Activated T-helper 17 cell treated with anti-CD3 and anti-CD28 coated beads, Interleukin-2, amount 50 U/mL, for 72 hours (primary cell): ENCODE measurements around the gene OTUD5. TPM values are rescaled to one million over a fixed set of nuclear protein-coding genes. Genes with fewer than 3 reads are reported as not detected.

Source experiments
- ATAC-seq: fragments of 150-1000 bp; cut with Tn5 transposase; replicated peaks from 2 replicates; pipeline ENCODE4 v1.10.0; 2021; ENCODE audit warnings: mild to moderate bottlenecking, moderate library complexity
- H3K27ac Mint-ChIP-seq: one replicate; pipeline ENCODE4 v1.8.0; 2022; ENCODE audit warnings: mixed read lengths
- H3K27me3 Mint-ChIP-seq: one replicate; pipeline ENCODE4 v1.8.0; 2022; ENCODE audit warnings: mixed read lengths
- H3K36me3 Mint-ChIP-seq: one replicate; pipeline ENCODE4 v1.8.0; 2022; ENCODE audit warnings: low read depth, mild to moderate bottlenecking, mixed read lengths
- H3K4me1 Mint-ChIP-seq: one replicate; pipeline ENCODE4 v1.8.0; 2022; ENCODE audit warnings: mixed read lengths
- H3K4me3 Mint-ChIP-seq: one replicate; pipeline ENCODE4 v1.8.0; 2022; ENCODE audit warnings: mild to moderate bottlenecking, mixed read lengths
- H3K9me3 Mint-ChIP-seq: one replicate; pipeline ENCODE4 v1.8.0; 2022; ENCODE audit warnings: mixed read lengths
- total RNA-seq, 2 donors: library from RNA; stranded (reverse); gene quantifications; one replicate each; pipeline ENCODE4 v1.2.3, GENCODE V29; 2022

Gene OTUD5
- total RNA-seq, 2 donors from 2014 or later: 67.1 to 111 TPM

DNA sequence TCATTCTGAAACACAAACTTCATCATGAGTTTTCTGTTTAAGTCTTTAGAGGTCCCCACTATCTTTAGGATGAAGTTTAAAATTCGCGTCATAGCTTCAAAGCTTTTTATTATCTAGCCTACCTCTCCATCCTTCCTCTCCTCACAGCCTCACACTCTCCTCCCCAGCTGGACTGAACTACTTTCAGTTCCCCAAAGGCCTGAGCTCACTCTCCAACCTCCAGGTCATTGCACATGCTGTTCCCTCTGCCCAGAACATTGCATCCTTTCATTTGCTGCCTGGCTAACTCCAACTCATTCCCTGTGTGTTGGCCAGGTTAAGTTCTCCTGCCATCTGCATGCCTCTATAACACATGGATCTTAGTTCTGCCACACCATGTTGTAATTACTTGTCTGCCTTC is 2.9 kb upstream of the OTUD5 start:
- H3K27me3 Mint-ChIP-seq: no peaks in the 10 kb centered on the region
- H3K9me3 Mint-ChIP-seq: no peaks in the 10 kb centered on the region
- peak overlapping the region; percentile 83 for H3K27ac Mint-ChIP-seq
- no peak for ATAC-seq
- peak overlapping the region; percentile 95 for H3K4me3 Mint-ChIP-seq
- H3K4me1 Mint-ChIP-seq: peaks cover 7% of the 10 kb centered on the region
- peaks cover 25% of the 10 kb centered on the region for H3K36me3 Mint-ChIP-seq

DNA sequence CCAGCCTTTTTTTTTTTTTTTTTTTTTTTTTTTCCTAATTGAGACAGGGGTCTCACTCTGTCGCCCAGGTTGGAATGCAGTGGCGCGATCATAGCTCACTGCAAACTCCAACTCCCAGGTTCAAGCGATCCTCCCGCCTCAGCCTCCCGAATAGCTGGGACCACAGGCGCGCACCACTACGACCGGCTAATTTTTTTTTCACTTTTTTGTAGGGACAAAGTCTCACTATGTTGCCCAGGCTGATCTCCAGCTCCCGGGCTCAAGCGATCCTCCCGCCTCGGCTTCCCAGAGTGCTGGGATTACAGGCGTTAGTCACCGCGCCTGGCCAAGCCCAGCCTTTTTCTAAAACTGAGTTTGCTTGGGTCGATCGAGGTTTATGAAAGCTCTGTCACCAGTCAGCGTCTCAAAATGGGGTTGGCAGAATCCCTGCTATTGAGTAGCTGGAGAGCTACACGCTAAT is 1.3 kb upstream of the OTUD5 start:
- Mint-ChIP-seq H3K9me3 (no peaks in the 10 kb centered on the region), H3K27me3 (no peaks in the 10 kb centered on the region), H3K36me3 (peaks cover 40% of the 10 kb centered on the region), H3K27ac (peak overlapping the region; percentile 99), H3K4me3 (peak overlapping the region; percentile 95), H3K4me1 (peaks cover 12% of the 10 kb centered on the region)
- peak; percentile 10 for ATAC-seq

DNA sequence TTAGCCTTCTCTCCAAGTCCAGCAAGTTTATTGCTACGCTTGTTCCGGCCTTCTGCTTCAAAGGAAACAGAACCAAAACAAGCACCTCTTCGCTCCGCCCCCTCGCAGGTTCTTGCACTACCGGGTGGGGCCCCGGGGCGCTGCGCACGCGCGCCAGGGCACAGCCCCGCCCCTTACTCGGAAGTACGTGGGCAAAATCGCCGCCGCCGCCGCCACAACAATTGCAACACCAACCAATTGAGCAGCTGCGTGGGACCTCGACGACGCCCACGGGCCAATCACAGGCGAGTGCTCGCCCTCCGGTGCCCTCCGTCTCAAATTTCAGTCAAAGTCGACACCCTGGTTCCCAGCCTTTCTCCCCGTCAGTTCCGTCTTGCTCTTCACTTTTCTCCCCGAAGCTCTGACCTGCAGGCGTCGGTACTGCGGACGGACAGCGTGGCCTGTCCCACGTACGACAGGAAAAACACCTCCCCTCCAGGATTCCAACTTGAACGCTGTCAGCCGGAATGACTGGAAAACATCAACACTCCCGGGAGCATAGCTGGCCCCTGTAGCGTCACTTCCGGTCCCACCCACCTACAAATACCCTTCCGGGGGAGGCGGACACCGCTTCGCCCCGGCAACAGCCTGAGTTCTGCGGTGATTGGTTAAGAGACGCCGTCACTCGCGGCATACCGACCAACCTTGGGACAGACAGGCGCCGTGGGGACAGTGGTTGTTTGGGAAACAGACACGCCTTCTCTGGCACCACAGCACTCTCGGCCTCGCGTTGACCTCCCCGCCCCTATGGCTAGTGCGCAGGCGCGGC is 624 bp upstream of the OTUD5 start:
- Mint-ChIP-seq H3K4me3 (peak overlapping the region; percentile 95), H3K27me3 (no peaks in the 10 kb centered on the region), H3K27ac (peak overlapping the region; percentile 99), H3K4me1 (peaks cover 12% of the 10 kb centered on the region), H3K9me3 (no peaks in the 10 kb centered on the region), H3K36me3 (peaks cover 46% of the 10 kb centered on the region)
- peak; percentile 91 for ATAC-seq

DNA sequence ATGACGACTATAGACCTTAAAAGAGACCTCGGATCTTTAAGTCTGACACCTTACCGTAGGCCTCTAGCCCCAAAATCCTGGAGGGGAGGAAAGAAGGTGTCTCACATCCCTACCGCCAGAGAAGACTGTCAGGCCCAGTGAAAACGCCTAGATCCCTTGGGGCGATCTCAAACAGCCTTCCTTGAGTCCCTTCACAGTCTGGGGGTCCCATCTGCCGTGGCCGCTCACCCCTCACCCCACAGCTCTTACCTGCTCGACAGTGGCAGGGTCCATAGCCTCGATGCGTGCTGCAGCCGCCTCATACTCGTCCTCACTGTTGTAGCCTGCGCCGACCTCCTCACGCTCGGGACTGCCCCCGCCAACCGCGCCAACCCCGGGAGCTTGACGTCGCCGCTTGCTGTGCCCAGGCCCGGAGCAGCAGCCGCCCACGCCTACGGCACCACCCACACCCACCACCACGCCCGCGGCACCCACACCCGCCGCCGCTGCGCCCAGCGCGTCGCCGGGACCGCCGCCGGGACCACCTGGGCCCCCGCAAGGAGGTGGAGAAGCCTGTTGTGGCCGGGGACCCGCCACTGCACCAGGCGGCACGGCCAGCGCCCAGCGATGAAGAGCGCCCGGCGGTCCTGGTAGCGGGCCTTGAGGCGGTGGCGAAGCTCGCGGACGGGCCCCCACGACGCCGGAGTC is 536 bp downstream of the OTUD5 start:
- Mint-ChIP-seq H3K4me3 (peak overlapping the region; percentile 95), H3K27me3 (no peaks in the 10 kb centered on the region), H3K4me1 (peaks cover 12% of the 10 kb centered on the region), H3K27ac (peak overlapping the region; percentile 78), H3K36me3 (peaks cover 55% of the 10 kb centered on the region), H3K9me3 (no peaks in the 10 kb centered on the region)
- peak; percentile 15 for ATAC-seq

DNA sequence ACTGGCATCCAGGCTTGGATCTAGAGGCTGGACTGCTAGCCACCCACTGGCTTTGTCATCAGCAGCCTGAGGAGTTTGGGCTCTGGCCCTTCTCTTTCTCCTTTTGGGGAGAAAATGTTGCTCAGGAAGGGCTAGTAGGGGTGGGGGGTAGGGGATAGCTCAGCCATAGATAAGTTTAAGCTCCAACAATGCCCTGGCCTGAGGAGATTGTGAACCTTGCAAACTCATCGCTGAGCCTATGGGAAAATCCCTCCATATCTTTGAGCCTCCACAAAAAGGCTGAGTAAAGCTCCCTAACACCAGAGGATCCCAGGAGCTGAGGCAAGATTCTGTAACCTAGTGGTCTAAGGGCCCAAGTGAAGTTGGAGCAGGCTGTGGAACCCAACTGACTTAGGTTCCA is 8.8 kb downstream of the OTUD5 start:
- Mint-ChIP-seq H3K27ac (no peak overlapping the region), H3K4me3 (no peak overlapping the region), H3K27me3 (no peaks in the 10 kb centered on the region), H3K9me3 (no peaks in the 10 kb centered on the region), H3K4me1 (peaks cover 13% of the 10 kb centered on the region), H3K36me3 (peaks cover 68% of the 10 kb centered on the region)
- no peak for ATAC-seq

DNA sequence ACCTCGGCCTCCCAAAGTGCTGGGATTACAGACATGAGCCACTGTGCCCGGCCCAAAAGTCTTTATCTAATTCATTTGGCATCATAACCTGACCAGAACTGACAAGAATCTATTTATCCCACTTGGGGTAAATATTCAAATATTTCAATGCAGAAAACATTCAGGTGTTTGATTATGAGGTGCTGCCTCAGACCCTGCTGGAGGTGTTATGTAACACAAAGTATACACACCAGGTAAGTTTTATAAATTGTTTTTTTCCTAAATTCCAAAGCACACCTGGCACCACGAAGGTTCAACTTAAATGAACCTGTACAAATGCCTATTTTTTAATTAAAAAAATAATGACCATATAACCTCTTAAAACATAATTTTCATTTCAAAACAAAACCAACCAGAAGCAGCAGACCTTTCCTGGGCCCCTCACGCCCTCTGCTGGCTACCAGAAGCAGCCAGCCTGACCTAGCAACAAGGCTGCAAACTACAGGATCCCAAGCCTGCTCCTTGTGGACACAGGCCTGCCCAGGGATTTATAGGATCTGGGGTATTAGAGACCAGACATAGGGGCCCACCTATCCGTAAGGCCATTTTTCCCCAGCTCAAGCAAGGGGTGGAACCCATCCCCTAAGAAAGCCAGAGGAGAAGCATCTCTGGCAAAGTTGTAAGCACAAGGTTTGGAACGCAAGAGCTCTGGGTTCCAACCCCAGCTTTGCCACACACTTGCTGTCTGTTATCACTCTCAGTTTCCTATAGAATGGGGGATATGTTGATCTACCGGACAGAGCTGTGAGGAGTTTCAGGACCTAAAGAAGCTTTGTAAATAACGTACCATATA is 11.7 kb downstream of the OTUD5 start:
- Mint-ChIP-seq H3K4me1 (peaks cover 30% of the 10 kb centered on the region), H3K9me3 (no peaks in the 10 kb centered on the region), H3K27me3 (no peaks in the 10 kb centered on the region), H3K4me3 (peak overlapping the region; percentile 55), H3K36me3 (peaks cover 69% of the 10 kb centered on the region), H3K27ac (peak overlapping the region; percentile 73)
- no peak for ATAC-seq

DNA sequence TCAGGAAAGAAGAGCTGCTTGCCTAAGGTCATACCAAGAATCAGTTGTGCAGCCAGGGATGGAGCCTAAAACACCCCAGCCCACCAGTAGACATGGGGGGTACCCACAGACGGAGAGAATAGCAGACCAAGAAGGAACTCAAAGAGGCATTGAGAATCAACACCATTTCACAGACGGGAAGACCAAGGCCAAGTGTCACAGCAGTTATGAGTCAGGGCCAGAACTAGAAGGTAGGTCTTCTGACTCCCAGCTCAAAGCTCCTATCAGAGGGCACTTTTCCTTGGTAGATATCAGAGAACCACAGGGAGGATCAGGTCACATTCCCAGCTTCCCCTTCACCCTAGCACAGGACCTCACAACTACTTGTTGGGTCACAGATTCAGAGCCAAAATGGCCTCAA is 14.5 kb downstream of the OTUD5 start:
- Mint-ChIP-seq H3K27ac (peak overlapping the region; percentile 96), H3K9me3 (no peaks in the 10 kb centered on the region), H3K4me3 (peak overlapping the region; percentile 93), H3K36me3 (peaks cover 85% of the 10 kb centered on the region), H3K27me3 (no peaks in the 10 kb centered on the region), H3K4me1 (peaks cover 42% of the 10 kb centered on the region)
- ATAC-seq: peak; percentile 23

DNA sequence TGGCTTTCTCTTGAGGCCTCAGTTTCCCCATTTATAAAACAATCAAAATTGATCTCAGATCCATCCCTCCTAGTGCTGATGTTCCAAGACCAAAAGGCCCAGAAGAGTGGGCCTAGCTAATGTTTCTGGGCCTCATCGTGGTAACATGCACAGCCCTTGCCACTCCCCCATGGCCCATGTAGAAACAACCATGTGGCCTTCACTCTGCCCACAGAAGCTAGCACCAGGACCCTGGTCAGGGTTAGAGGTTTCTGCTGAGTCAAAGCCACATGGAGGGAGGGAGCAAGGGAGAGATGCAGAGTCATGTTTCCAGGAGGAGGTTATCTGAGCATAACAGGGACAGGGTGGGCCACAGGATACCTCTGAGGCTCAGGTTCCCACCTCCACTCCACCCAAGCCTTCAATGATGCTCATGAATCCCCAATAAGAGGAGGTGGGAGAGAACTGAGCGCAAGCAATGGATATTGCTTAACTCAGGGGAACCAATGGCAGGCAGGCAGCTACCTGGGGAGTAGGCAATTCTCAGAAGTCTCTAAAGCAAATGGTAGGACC is 16.9 kb downstream of the OTUD5 start:
- Mint-ChIP-seq H3K27me3 (no peaks in the 10 kb centered on the region), H3K27ac (peak overlapping the region; percentile 96), H3K9me3 (no peaks in the 10 kb centered on the region), H3K36me3 (peaks cover 91% of the 10 kb centered on the region), H3K4me3 (peak overlapping the region; percentile 93), H3K4me1 (peaks cover 41% of the 10 kb centered on the region)
- no peak for ATAC-seq

DNA sequence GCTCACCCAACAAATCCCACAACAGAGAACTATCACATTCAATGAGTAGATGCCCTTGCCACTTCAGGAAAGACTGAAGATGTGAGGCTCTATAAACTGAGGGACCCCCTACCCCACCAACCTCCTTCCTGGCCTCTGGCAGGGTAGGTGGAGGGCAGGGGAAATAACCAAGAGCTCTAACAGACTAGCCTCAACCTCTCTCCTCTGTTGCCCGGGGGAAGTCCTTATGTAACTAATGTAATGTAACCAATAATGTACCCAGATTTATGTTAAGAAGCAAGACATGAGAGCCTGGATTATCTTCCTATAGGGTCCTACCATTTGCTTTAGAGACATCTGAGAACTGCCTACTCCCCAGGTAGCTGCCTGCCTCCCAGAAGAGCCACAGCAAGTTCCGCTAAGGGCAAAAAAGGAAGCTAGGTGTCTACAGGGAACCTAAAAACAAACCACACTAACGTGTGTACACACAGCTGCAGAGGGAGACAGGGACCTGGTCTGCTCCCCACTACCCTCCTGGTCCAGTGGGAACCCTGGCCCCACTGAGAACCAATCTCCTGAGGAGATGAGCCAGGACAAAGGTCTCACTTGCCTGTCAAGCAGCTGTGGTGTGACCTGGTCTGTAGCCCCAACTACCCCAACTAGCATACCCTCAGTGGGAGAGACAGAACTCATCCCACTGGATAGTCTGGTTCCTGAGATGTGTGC is 17.7 kb downstream of the OTUD5 start:
- Mint-ChIP-seq H3K9me3 (no peaks in the 10 kb centered on the region), H3K4me3 (peak overlapping the region; percentile 93), H3K4me1 (peaks cover 46% of the 10 kb centered on the region), H3K36me3 (peaks cover 98% of the 10 kb centered on the region), H3K27ac (peak overlapping the region; percentile 96), H3K27me3 (no peaks in the 10 kb centered on the region)
- ATAC-seq: no peak

DNA sequence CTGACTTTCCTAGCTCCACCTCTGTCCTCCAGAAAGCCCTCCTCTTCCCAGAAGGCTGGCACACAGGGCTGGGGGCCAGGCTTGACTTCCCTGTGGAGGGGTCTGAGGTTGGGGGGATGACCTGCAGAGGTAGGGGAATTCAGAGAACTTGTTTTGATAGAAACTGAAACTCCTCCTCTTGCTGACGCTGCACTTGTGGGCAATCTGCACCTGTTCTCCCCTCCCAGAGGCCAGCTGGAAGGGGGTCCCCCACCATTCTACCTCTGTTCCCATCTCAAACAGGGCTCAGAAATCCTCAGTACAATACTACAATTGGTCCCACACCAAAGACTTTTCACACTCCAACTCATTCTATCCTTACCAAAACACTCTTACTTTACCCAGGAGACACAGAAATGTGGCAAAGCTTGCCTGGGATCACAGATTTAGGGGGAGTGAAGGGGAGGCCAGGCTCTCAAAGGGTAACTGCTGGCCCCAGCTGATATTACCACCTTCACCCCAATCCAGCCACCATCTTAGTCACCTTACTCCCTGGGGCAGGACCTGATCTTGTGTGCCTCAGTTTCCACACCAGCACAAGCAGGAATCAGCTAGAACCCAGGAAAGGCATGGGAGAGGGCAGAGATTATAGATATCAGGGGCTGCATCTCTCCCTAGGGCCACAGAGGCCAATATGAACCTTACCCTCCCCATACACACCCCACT is 18.5 kb downstream of the OTUD5 start:
- peak; percentile 53 for ATAC-seq
- H3K4me3 Mint-ChIP-seq: peak overlapping the region; percentile 93
- H3K4me1 Mint-ChIP-seq: peaks cover 49% of the 10 kb centered on the region
- peak overlapping the region; percentile 96 for H3K27ac Mint-ChIP-seq
- no peaks in the 10 kb centered on the region for H3K9me3 Mint-ChIP-seq
- H3K36me3 Mint-ChIP-seq: peaks cover 98% of the 10 kb centered on the region
- no peaks in the 10 kb centered on the region for H3K27me3 Mint-ChIP-seq

DNA sequence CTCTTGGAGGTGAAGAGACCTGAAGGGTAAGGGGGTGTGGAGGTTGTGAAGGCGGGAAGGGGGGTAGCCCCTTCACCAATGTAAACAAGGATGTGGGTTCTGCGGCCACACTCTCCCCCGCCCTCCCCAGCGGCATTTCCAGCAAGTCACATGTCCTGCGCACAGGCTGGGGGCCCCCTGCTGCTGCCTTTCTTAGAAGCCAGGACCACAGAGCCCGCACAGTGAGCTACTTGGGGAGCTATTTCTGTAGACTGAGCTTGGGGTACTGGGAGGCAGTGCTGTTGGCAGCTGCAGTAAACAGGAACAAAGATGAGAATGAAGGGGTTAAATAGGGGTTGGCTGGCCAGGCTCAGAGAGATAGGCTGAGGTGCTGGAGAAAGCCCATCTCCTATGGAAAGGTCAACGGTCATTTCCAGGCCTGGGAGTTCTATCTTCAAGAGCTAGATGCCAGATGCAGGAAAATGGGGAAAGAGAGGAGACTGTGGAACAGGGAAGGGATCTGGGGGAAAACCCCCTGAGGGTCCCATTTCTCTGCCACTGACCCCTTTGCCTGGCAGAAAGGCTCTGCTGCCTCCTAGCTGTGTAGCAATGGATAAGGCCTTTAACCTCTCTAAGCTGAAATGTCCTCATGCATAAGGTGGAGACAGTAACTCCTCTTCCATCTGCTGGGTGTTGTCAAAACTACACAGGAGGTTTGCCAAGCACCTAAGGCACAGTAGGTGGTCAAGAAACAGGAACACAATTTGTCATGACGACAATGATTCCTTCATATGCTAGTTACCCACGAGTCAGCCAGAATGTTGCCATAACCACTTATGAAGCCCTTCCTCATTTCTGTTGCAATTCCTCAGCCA is 20.1 kb downstream of the OTUD5 start:
- ATAC-seq: peak; percentile 61
- H3K4me3 Mint-ChIP-seq: peak overlapping the region; percentile 93
- no peaks in the 10 kb centered on the region for H3K9me3 Mint-ChIP-seq
- H3K27me3 Mint-ChIP-seq: no peaks in the 10 kb centered on the region
- H3K36me3 Mint-ChIP-seq: peaks cover 96% of the 10 kb centered on the region
- H3K4me1 Mint-ChIP-seq: peaks cover 44% of the 10 kb centered on the region
- H3K27ac Mint-ChIP-seq: peak overlapping the region; percentile 96

DNA sequence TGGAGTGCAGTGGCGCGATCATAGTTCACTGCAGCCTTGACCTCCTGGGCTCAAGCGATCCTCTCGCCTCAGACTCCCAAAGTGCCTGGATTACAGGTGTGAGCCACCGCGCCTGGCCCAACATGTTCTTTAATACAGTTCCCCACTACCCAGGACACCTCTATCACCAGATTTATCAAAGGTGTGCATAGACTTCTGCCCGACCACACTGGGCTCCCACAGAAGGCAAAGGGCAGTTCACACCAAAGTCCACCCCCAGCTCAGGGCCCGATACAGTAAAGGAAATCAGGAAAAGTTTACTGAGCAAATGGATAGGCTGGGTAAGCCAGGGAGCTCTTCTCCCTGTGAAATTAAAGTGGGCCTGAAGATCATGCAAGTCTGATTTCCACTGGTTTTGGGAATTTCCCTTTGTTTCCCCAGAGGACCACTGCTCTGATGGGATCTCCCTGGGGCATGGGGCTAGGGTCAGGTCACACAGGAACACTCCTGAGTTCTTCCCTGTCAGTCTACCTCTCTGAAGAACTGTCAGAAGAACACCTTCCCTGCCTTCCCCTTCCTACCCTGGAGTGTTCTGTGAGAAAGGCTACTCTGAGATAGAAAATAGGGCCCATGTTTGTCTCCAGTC is 20.9 kb downstream of the OTUD5 start:
- Mint-ChIP-seq H3K27me3 (no peaks in the 10 kb centered on the region), H3K4me3 (peak overlapping the region; percentile 93), H3K9me3 (no peaks in the 10 kb centered on the region), H3K4me1 (peaks cover 37% of the 10 kb centered on the region), H3K27ac (peak overlapping the region; percentile 96), H3K36me3 (peaks cover 88% of the 10 kb centered on the region)
- ATAC-seq: peak; percentile 4
